ENCODE data around the gene CCDC30. TPM values are rescaled to one million over a fixed set of nuclear protein-coding genes. Genes with fewer than 3 reads are reported as not detected.
A peak's percentile ranks its signal among the peaks of the same experiment; 100 is the strongest.

CCDC30 gene
- total RNA-seq (2014; rRNA removed; shearing (Covaris generic)), result 0.14 TPM in 1 of 2 replicates, not detected in the other

DNA sequence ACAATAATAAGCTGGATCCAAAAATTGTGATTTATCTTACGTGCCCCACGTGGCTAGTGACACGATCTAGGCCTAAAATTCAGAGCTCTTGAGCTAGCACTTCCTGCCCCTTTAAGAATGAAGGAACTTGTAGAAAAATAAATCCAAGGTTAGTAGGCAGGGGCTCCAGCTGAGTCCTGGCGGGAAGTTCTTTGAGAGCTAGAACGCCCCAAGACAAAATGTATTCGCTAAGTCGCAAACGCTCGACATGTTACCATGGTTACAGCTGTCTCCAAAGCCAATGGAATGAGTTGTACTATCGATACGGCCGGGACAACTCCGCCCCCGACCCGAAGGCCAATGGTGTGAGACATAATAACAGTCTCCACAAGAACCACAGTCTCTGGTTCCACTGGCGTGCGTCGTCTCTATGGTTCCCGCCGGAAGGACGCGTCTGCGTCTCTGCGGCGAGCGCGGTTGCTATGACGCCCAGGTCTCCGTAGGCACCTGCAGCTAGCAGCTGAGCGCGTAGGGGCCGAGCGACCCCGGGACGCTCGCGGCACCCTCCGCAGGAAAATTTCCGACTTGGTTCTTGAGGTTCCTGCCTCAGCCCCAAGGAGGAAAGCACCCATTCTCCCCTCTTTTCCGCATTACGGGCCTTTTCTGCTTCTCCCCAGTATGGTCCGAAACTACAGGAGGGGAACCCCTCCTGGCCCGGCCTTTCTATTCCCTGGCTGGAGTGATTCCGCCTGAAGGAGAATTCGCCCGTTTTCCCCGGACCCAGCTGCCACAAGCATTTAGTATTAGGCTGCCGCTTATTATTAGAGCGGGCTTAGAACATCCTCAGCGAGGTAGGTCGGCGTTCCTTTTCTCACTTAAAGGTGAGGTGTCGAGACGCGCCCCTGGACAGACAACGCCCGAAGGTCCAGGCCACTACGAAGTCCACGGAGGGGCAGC lies at the start of gene CCDC30:
Gene CCDC30 (plus strand): TSS at position 459 of the 936 bp plus-strand sequence. CDS start 17,266 bp downstream, outside the sequence.
- DNase-seq (ENCODE audit: low spot score), result peak; percentile 100

DNA sequence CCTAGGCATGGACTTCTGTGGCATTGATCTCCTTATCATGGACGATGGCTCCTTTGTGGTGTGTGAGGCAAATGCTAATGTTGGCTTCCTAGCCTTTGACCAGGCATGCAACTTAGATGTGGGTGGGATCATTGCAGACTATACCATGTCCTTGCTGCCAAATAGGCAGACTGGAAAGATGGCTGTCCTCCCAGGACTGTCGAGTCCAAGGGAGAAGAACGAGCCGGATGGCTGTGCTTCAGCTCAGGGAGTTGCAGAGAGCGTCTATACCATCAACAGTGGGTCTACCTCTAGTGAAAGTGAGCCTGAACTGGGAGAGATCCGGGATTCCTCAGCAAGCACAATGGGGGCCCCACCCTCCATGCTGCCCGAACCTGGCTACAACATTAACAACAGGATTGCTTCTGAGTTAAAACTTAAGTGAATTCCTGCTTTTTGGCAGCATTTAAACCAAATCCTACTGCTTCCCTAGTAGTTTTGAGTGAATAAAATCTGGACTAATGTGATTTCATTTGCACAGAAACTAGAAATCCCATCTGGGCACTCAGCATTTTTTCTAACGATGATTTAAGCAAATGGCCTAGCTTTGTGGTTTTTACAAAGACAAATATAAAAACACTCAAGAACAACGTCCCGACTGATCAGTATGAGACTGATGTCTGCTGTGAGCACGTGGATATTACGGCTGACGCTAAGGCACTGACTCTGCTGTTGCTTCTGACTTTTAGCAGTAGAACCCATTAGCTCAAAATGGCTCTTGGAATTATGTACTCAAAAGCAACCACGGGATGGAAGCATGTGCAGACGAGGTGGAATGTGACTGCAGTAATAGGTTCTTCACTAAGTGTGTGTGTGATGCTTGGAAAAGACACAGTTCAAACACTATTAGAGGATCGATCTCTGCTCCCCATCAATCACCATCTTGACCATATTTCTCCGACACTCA lies 48.3 kb upstream of the CCDC30 start:
- no peak for DNase-seq (ENCODE audit: low spot score)

DNA sequence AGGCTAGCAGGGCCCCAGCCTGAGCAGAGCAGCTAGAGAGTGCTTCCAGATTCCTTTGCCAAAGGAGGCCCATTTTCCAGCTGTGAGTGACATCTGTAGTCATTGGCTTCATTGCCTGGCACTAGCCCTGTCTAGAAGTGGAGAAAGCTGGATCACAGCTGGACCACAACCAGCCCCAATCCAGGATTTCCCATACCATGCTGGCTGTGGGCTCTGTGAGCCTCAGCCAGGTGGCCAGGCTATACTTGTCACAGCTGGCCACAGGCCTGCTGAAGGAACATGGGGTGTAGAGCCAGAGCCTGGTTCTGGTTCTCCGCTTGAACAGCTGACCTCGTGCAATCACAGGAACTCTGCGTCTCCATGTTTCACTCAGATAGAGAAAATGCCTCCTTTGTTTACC lies 45.9 kb upstream of the CCDC30 start:
- no peak for DNase-seq (ENCODE audit: low spot score)

DNA sequence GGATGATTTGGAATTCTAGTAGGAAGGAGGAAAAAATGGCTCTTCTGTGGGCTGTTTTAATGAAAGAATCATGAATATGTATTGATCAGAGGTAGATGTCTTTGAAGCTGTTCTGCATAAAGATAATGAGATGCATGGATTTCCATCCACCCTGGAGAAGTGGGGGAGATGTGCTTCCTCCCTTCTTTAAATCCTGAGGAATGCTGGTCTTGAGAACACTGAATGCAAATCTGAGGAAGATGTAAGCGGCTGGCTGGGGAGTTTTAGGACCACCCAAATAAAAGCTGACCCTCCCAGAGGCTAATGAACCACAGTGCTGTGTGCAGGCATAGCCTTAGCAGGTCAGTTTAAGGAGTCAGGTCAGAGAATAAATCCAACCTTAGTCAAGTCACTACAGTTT lies 44.6 kb upstream of the CCDC30 start:
- DNase-seq (ENCODE audit: low spot score), result no peak

DNA sequence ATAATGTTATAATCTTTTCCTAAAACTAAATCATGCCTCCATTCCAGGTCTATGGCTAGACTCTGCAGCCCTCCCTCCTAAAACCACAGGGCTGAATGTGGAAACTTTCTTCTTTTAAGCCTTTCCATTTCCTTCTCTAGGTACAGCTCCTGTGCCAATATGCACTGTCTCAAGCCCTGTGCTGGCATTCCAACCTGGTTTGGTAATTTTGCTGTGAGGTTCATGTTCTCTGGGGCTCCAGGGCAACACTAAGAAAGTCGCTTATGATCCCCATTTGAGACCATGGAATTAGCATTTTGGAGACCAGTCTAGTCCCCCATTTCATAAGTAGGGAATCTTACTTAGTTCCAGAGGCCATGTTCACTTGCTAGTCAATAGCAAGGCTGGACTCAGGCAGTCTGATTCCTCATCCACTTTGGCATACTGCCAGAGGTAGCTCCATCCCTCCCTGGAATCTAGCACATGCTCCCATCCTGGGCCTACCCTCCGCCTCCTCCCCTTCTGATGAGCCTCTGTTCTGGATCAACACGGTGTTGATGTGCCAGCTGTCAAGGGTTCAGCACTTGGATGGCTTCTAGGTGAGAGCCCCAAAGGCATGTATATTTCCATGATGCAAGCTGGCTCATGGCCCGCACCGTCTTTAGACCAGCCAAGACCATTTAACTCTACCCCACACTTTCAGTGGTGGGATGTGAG lies 43.8 kb upstream of the CCDC30 start:
- no peak for DNase-seq (ENCODE audit: low spot score)

DNA sequence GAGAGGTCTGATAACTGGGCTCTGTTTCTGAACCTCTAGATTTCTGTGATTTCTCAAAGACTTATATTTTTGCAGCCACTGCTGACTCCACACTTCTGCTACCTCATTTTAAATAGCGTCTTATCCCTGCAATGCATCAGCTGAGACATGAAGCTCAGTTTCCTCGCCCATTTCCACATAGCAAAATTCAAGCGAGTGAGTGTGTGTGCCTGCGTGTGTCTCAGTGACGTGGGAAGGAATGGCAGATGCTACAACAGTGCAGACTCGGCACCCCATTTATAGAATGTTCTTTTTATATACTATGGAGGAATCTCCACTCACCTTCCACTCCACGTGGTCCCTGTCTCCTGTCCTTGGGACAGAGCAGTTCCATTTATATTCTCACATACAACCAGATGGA lies 43.0 kb upstream of the CCDC30 start:
- no peak for DNase-seq (ENCODE audit: low spot score)

DNA sequence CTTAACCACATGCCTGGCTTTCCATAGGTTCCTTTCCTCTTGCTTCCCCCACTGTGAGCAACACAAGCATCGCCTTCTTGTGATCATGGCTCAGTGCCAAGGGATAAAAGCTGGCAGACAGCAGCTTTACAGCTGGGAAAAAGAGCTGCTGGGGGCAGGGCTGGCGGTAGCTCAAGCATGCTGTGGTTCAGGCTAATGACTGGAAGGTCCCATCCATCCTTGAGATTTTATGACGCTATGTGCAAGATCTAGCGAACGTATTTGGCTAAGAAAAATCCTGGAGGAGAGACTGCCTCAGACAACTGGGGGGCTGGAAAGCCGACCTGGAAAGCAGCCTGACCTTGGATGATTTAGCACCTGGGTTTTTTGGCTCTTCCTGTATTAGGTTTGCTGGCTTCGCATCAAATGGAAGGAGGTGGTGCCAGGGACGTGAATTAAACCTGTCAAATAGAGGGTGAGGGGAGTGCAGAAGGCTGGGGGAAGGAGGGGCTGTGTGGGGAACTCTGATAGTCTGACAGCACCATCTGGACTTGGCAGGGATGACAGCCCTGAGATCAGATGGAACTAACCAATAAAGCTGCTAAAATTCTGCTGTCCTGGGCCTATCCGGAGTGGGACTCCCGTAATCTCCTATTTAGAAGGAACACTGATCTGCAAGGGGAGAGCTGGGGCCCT lies 42.0 kb upstream of the CCDC30 start:
- peak; percentile 96 for DNase-seq (ENCODE audit: low spot score)

DNA sequence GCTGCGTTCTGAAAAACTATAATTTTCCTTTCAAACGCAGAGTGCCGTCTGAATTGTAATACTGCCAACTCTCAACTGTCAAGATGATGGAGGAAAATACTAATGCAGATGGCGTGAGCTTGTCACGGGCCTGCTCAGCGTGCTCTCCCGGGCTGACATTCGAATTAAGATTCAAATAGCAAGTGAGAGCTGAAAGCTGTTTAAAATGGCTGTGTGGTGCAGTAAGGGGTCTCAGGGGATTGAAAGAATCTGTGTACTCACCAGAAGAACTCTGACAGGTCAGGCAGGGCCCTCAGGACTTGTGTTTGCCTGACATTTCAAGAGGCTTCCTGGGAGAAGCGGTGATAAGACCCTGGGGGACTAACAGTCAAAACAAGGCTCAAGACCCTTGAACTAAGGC lies 40.3 kb upstream of the CCDC30 start:
- no peak for DNase-seq (ENCODE audit: low spot score)

DNA sequence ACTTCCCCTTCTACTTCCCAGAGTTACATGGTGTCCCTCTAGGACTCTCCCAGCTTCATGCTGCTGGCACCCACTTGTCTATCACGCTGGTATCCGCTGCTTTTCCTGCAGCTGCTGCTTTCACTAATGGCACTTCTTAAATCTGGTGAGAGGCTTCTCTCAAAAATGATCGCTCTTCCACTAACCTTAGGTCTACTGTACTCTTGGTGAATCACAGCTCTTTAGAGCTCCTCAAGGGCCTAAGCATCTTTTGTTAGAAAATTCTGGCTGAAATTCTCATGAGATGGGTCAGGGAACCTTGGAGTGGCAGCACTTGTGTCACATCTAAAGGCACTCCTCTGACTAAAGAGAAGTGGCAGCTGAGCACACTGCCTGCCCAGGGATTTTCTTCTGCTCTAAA lies 39.4 kb upstream of the CCDC30 start:
- no peak for DNase-seq (ENCODE audit: low spot score)

DNA sequence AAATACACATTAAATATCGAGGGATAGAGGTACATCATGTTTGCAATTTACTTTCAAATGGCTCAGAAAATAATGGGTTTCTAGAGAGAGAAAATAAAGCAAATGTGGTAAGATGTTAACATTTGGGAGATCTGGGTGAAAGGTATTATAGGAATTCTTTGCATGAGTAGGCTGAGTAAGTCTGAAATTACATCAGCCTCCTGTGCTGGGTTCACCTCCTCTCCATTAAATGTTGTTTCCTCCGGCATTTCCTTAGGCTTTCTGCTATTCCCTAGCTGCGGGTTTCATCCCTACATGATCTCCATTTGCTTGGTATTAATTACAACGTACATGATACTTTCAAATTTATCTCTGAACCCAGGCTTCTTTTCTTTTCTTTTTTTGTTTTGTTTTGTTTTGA lies 38.9 kb upstream of the CCDC30 start:
- no peak for DNase-seq (ENCODE audit: low spot score)

DNA sequence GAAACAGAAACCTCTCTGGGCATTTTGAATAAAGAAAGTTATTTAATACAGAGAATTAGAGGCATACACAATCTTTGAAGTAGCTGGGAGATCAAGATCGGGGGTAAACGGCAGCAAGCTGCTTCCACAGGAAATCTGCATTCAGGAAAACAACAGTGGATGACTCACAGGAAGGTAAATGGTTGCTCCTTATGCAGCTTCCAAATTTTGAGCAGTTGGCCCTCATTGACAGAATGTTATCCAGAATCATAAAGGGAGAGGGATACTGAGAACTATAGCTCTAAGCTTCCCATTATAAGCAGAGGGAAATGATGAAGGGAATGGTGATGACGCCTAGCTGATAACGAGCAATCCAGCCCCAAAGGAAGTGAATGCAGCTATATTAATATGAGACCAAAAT lies 35.8 kb upstream of the CCDC30 start:
- no peak for DNase-seq (ENCODE audit: low spot score)

DNA sequence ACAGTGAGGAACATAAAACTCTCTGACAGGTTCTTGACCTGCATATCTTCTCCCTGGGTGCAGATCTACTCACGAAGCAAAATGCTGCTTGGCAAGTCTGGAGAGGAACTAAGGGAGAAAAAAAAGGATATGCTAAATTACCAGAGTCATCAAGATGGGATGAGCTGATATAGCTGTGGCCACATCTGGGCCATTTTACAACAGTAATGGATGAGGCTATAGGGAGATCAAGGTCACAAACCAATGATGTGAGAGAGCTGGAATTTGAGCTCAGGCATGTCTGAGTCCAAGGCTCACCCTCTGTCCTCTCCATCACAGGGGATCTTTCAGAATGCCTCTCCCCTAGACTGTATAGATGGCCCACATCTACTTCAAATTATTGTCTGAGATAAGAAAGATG lies 33.5 kb upstream of the CCDC30 start:
- DNase-seq (ENCODE audit: low spot score), result no peak

DNA sequence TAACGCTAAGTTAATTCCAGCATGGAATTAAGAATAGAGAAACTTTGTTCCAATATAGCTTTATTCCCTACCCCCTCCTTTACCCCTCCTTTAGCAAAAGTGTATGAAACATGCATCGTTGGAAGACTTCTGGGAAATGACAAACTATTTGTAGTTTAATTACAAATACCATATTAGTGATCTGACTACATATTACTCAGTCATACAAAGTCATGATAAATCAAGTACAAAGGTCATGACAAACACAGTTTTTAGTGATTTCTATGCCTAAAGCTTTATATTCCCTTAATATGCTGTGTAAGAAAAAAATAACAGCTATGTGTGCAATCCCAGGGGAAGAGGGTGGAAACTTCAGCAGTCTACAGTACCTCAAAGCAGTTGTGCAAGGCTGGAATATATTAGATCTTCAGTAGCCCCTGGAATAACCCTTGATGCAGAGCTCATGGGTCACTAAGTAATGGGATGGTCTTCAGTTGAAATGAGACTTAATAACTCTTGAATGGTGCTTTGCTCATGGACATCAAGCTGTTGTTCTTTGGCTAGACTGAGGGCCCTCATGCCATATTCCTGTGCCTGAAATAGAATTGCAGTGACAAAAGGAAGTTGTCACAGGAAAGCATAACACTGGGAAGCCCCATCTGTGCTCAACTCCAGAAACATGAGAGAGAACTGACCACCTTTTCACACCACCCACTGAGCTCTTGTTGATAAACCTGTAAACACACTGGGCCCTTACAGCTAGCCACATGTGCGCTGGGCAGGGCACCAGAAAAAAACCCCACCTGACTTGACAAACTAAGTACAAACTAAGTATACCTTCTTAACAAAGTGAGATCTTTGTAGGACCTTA lies 32.6 kb upstream of the CCDC30 start:
- no peak for DNase-seq (ENCODE audit: low spot score)

DNA sequence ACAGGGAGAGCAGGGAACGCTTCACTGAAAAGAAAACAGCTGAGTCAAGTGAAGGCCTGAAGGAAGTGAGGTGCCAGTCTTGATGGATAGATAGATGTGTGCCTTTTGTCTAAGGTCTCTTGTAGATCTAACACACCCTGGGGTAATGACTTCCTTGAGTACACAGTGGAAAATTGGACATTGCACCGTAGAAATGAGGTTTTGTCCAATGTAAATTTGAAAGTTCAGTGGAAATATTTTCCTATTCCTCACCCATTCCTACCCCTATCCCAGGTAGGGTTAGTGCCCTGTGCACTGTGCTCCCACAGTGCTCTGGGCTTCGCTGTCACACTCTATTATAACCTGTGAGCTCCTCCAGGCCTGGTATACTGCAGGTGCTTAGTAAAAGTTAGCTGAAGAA lies 31.6 kb upstream of the CCDC30 start:
- DNase-seq (ENCODE audit: low spot score), result no peak

DNA sequence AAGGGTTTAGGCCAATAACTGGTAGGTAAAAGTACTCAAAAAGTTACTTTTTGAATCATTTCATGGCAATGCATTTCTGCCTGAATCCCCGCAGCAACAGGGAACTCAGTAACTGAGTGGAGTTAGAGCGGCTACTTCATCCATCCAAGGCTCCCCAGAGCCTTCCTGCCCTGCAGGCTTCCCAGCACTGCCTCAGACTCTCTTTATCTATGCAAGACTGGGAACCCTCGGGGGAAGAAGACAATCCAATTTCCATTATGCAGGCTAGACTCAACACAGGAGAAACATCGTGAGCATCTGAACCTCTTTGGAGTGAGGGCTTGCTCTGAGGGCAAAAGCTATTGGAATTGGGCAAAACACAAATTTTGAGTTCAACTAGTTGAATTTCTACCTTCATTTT lies 30.4 kb upstream of the CCDC30 start:
- no peak for DNase-seq (ENCODE audit: low spot score)

DNA sequence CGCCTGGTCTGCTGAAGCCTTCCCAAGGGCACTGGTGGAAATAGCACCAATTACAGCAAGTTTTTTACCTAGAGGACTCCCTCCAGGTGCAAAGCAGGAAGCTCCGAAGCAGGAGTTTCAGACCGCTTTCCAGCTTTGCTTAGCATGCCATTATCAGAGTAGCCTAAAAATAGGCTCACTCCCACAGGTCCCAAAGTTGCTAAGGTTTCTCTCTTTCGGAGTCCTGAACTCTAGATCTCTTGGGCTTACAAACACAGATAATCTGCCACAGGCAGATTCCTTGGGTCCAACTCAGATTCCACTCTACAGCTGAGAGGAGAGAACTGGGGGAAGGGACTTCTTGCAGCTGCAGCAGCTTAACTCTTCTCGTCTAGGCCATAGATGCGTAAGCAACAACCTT lies 29.7 kb upstream of the CCDC30 start:
- no peak for DNase-seq (ENCODE audit: low spot score)

DNA sequence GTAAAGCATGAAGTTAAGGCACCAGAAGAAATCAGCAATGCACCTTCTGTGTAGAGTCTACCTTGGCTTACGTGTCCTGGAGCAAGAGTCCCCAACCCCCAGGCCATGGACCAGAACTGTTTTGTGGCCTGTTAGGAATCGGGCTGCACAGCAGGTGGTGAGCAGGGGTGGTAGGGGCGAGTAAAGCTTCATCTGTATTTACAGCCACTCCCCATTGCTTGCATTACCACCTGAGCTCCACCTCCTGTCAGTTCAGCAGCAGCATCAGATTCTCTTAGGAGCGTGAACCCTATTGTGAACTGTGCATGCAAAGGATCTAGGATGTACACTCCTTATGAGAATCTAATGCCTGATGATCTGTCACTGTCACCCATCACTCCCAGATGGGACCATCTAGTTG lies 28.7 kb upstream of the CCDC30 start:
- DNase-seq (ENCODE audit: low spot score), result no peak

DNA sequence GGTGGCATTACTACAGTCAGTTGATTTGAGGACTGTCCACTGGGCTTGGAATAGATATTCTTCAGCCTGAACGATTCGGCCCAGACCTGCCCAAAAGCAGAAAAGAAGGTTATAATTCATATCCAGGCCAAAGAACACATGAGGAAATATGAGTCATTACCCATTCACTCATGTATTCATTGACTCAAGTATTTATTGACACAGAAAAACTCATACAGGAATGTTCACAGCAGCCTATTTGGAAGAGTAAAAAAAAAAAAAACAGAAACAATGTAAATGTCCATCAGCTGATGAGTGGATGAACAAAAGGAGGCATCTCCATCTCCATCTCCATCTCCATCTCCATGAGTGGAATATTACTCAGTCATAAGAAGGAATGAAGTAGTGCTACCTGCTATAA lies 23.1 kb upstream of the CCDC30 start:
- no peak for DNase-seq (ENCODE audit: low spot score)

DNA sequence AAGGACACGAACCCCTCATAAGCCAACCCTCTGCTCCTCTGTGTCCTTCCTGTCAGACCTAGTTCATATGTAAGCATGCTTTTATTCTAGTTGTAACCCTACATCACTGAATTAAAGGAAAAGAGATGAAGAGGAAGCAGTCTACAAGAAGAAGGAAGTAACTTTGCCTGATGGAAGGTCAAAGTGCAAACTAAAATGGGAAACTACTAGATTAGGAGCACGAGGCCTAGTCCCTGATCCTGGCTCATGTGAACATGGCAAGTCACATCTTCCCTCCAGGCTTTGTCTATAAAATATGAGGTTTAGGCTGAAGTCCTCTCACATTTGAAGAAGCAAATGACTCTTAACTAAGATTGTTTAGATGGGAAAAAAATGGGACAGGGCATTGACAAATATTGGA lies 20.4 kb upstream of the CCDC30 start:
- no peak for DNase-seq (ENCODE audit: low spot score)

DNA sequence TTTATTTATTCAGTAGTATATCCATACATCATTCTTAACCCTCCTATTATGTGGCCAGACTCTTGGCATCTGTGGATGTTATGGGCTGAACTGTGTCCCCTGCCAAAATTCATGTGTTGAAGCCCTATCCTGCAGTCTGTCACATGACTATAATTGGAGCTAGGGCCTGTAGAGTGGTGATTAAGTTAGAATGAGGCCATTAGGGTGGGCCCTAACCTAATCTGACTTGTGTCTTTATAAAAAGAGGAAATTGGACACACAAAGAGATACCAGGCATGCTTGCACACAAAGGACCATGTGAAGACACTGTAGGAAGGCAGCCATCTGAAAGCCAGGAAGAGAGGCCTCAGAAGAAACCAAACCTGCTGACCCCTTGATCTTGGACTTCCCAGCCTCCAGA lies 13.8 kb upstream of the CCDC30 start:
- no peak for DNase-seq (ENCODE audit: low spot score)

Measured in H4 (cell line).